Endothelial cell (in vitro differentiated cells): Measurements from ENCODE around the gene PTGER3. TPM values are rescaled to one million over a fixed set of nuclear protein-coding genes. Genes with fewer than 3 reads are reported as not detected.

Source experiments
- DNase-seq: peaks from one replicate; pipeline ENCODE4 v3.0.0; 2021; ENCODE audit warnings: low spot score
- H3K27ac Mint-ChIP-seq: one replicate; pipeline ENCODE4 v1.8.0; 2021; ENCODE audit warnings: mixed read lengths, inconsistent platforms; ENCODE audit not compliant: unreplicated experiment
- H3K27me3 Mint-ChIP-seq: one replicate; pipeline ENCODE4 v1.8.0; 2021; ENCODE audit warnings: mild to moderate bottlenecking, moderate library complexity, mixed read lengths, inconsistent platforms; ENCODE audit not compliant: unreplicated experiment
- H3K36me3 Mint-ChIP-seq: one replicate; pipeline ENCODE4 v1.8.0; 2021; ENCODE audit warnings: mild to moderate bottlenecking, low read depth, mixed read lengths, inconsistent platforms; ENCODE audit not compliant: unreplicated experiment
- H3K4me1 Mint-ChIP-seq: one replicate; pipeline ENCODE4 v1.8.0; 2021; ENCODE audit warnings: mild to moderate bottlenecking, mixed read lengths, inconsistent platforms; ENCODE audit not compliant: unreplicated experiment
- H3K4me3 Mint-ChIP-seq: one replicate; pipeline ENCODE4 v1.8.0; 2021; ENCODE audit warnings: mild to moderate bottlenecking, mixed read lengths, inconsistent platforms; ENCODE audit not compliant: unreplicated experiment
- H3K9me3 Mint-ChIP-seq: one replicate; pipeline ENCODE4 v1.8.0; 2021; ENCODE audit warnings: mixed read lengths, inconsistent platforms; ENCODE audit not compliant: unreplicated experiment
- CTCF ChIP-seq: fragments of 200-600 bp; sonication (generic); IDR thresholded peaks from one replicate; pipeline ENCODE4 v1.5.0; 2021; ENCODE audit warnings: antibody characterized with exemption; ENCODE audit not compliant: unreplicated experiment
- total RNA-seq: library from RNA; stranded (reverse); fragmentation: NEBNext Ultra II Directional; extraction: Animal tissue kit (Norgen Biotek cat#: 25700); gene quantifications from one replicate; pipeline ENCODE4 v1.2.1, GENCODE V29; 2021; ENCODE audit not compliant: unreplicated experiment

Gene PTGER3
- total RNA-seq, 1 donor from 2014 or later = 6.5 TPM

- Mint-ChIP-seq H3K27ac (no peak overlapping the region), H3K36me3 (no peaks in the 10 kb centered on the region), H3K27me3 (no peaks in the 10 kb centered on the region), H3K4me3 (no peak overlapping the region), H3K9me3 (no peaks in the 10 kb centered on the region), H3K4me1 (peaks cover 35% of the 10 kb centered on the region)
- TF ChIP-seq CTCF = no peak
- no peak for DNase-seq
Observed at GRCh38 chr1:70978623-70979022, 69.0 kb downstream of the PTGER3 start.

GRCh38 chr1:70977575-70977974, 70.0 kb downstream of the PTGER3 start:
- Mint-ChIP-seq H3K36me3 (no peaks in the 10 kb centered on the region), H3K4me1 (peaks cover 31% of the 10 kb centered on the region), H3K27me3 (no peaks in the 10 kb centered on the region), H3K27ac (no peak overlapping the region), H3K4me3 (no peak overlapping the region), H3K9me3 (no peaks in the 10 kb centered on the region)
- DNase-seq = no peak
- no peak for TF ChIP-seq CTCF

- Mint-ChIP-seq H3K27ac (no peak overlapping the region), H3K36me3 (no peaks in the 10 kb centered on the region), H3K27me3 (no peaks in the 10 kb centered on the region), H3K9me3 (no peaks in the 10 kb centered on the region), H3K4me3 (no peak overlapping the region), H3K4me1 (peaks cover 31% of the 10 kb centered on the region)
- TF ChIP-seq CTCF = no peak
- DNase-seq = no peak
Observed at GRCh38 chr1:70977041-70977440, 70.6 kb downstream of the PTGER3 start.

GRCh38 chr1:70973754-70974153, 73.9 kb downstream of the PTGER3 start:
- H3K36me3 Mint-ChIP-seq = no peaks in the 10 kb centered on the region
- no peak overlapping the region for H3K4me3 Mint-ChIP-seq
- H3K4me1 Mint-ChIP-seq = peaks cover 18% of the 10 kb centered on the region
- H3K27me3 Mint-ChIP-seq = no peaks in the 10 kb centered on the region
- no peaks in the 10 kb centered on the region for H3K9me3 Mint-ChIP-seq
- H3K27ac Mint-ChIP-seq = no peak overlapping the region
- TF ChIP-seq CTCF = no peak
- DNase-seq = no peak

- no peak overlapping the region for H3K27ac Mint-ChIP-seq
- no peak for TF ChIP-seq CTCF
- H3K4me3 Mint-ChIP-seq = no peak overlapping the region
- H3K36me3 Mint-ChIP-seq = no peaks in the 10 kb centered on the region
- no peaks in the 10 kb centered on the region for H3K27me3 Mint-ChIP-seq
- H3K9me3 Mint-ChIP-seq = no peaks in the 10 kb centered on the region
- H3K4me1 Mint-ChIP-seq = no peaks in the 10 kb centered on the region
- no peak for DNase-seq
Observed at GRCh38 chr1:70970407-70970806, 77.2 kb downstream of the PTGER3 start.
